Stromal cell of bone marrow (primary cell): ENCODE results near the gene ZNF550.
"Not testable (repeated sequence)": the region's sequence is repeated elsewhere in the genome, so short reads cannot be mapped to it uniquely, and the experiment has no call there.

ENCODE experiments used
- DNase-seq: peaks from one replicate; pipeline ENCODE4 v3.0.0-alpha.2; 2012; ENCODE audit warnings: low read depth

The ZNF550 gene

DNA sequence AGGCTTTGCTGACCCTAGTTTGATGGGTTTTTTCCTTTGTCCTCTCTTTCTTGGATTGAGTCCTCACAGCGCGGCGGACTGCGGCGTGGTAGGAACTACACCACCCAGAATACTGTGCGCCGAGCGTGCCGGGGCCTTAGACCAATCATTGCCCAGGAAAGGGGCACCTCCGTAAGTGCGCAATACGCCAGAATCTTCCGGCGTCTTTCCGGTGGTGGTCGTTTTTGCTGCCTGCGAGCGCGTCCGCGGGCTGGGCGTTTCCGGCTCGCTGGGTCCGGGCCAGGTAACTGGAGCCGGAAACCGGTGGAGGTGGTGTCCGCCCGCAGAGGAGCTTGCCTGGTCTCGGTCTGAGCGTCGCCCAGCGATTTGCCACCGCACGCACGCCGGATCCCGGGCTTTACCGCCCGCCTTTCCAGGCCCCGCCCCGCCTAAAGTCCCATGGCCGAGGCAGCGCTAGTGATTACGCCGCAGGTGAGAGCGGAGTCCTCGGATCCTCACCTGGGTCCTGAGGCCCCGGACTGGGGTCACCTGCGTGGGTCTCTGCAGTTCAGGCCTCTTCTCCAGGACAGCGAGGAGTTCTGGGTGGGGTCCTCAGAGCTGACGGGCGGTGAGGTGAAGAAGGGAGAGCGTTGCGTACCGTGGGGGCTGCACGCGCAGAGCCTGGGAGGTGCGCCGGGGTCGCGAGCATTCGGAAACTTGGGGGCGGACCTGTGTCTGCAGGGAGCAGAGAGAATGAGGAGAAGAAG is 32.4 kb downstream of the ZNF550 start, which contains the start of gene ZNF549:
TSS of gene ZNF549 (plus strand) at position 221 of the 746 bp plus-strand sequence. CDS start at position 439, 218 bp downstream.
- peak; percentile 78 for DNase-seq

DNA sequence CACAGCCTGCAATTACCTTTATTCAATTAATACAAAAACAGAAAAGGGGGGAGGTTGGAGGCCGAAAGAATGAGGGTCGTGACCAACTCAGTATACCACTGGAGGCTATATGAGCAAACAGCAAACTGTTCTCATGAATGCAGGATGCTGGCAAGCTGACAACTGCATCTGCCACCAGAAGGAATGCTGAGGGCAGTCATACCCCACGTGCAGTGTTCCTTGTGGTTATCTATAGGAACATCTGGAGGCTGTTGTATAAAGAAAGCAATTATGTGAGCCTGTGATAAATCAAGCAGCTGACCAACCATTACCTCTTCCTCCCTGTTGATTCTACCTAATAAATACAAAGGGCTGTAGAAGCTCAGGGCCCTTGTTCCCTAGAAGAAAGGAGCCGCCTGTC is 41.6 kb downstream of the ZNF550 start:
- DNase-seq: not testable (repeated sequence)

DNA sequence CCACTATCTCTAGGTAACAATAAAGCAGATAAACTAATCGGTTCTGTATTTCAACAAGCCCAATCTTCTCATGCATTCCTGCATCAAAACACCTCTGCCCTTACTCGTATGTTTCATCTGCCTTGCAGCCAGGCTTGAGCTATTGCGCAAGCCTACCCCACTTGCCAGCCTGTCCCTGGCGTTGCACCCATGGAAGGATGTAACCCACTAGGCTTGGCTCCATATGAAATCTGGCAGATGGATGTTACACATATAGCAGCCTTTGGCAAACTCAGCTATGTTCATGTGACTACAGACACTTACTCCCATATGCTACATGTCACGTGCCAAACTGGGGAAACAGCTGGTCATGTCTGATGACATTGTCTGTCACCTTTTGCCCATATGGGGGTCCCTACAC is 44.4 kb downstream of the ZNF550 start:
- no peak for DNase-seq

DNA sequence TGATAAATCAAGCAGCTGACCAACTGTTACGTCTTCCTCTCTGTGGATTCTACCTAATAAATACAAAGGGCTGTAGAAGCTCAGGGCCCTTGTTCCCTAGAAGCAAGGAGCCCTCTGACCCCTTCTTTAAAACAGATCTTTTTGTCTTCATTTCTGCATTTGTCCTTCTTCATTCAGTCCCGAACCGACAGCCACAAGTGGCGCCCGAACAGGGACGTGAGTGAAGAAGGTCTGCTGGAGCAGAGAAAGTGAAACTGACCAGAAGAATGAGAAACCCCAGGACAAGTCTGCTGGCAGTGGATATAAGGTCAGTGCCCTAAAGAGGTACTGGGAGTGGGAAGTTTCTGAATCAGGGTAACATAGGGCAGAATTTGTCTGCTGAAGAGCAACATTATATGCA is 46.8 kb downstream of the ZNF550 start:
- no peak for DNase-seq

DNA sequence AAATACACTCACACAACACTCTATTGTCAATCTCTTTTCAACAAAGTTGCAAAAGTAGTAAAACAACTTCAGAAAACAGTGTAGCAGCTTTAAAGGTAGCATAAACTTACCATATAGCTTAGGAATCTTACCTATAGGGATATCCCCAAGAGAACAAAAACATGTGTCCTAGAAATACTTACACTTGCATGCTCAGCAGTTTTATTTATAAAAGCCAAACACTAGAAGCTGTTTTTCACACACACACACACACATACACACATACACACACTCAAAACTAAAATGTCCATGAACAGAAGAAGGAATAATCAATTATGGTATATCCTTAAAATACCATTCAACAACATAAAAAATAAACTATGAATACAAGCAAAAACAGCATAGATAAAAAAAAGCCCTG is 48.2 kb downstream of the ZNF550 start:
- DNase-seq: no peak

DNA sequence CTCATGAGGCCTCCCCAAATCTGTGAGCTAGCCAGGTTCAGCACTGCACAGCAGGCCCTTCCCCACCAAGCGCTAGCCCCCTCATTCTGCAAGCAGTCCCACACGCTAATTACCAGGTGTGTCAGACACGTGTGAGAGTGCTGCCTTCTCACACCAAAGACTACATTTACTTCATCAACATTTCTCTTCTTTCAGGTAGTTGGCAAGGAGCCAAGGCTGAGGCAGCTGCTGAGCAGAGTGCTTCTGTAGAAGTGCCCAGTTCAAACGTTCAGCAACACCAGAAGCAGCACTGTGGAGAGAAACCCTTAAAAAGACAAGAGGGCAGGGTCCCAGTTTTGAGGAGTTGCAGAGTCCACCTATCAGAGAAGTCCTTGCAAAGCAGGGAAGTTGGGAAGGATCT is 53.5 kb downstream of the ZNF550 start:
- DNase-seq: no peak

DNA sequence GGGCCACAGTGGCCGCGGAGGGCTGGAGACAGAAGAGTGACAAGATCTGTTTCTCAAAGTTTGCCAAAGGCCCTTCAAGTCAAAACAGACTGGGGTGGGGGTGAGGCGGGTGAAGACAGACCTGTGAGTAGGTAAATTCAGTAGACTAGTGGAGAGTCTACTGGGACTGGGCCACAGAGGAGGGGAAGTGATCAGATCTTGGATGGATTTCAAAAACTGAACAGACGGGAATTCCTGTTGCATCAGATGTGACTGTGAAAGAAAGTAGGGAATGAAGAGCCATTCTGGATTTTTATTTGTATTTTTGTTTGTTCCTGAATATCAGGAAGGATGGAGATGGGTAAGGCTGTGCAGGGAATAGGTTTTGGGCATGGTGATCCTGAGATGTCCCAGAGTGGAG is 59.3 kb downstream of the ZNF550 start:
- DNase-seq: peak; percentile 26

DNA sequence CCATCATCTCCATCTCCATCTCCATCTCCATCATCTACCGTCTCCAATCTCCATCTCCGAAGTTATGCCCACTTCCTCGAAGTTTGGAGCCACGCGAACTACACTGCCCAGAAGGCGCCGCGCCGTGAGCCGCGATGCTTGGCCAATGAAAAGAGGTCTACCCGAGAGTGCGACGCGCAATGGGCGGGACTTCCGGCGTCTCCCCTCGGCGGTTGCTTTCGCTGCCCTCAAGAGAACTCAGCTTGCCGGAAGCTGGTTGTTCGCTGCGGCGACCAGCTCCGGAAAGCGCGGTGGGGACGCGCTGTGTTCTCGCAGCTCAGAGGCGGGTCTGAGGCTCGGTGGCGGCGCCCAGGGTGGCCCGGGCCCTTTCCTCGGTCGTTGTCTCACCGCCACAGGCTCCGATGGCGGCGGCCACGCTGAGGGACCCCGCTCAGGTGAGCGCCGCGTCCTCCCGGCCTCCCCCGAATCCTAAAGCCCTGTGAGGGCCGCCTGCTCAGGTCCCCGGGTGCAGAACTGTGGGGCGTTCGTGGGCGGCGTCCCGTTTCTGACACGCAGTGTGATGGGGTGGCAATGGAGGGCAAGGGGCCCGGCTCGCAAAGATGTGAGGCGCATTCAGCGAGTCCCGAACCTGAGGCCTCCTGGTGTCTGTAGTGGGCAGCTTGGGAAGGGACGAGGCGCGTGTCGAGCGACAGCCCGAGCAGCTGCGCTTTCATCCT is 59.8 kb downstream of the ZNF550 start, which contains the start of gene ZNF773:
TSS of gene ZNF773 (plus strand) at position 259 of the 716 bp plus-strand sequence. CDS start at position 402, 143 bp downstream.
- peak; percentile 92 for DNase-seq

DNA sequence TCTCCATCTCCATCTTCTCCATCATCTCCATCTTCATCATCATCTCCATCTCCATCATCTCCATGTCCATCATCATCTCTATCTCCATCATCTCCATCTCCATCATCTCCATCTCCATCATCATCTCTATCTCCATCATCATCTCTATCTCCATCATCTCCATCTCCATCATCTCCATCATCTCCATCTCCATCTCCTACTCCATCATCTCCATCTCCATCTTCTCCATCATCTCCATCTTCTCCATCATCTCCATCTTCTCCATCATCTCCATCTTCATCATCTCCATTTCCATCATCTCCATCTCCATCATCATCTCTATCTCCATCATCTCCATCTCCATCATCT is 60.4 kb downstream of the ZNF550 start:
- not testable (repeated sequence) for DNase-seq

DNA sequence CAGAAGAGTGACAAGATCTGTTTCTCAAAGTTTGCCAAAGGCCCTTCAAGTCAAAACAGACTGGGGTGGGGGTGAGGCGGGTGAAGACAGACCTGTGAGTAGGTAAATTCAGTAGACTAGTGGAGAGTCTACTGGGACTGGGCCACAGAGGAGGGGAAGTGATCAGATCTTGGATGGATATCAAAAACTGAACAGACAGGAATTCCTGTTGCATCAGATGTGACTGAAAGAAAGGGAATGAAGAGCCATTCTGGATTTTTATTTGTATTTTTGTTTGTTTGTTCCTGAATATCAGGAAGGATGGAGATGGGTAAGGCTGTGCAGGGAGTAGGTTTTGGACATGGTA is 71.4 kb downstream of the ZNF550 start:
- not testable (repeated sequence) for DNase-seq

DNA sequence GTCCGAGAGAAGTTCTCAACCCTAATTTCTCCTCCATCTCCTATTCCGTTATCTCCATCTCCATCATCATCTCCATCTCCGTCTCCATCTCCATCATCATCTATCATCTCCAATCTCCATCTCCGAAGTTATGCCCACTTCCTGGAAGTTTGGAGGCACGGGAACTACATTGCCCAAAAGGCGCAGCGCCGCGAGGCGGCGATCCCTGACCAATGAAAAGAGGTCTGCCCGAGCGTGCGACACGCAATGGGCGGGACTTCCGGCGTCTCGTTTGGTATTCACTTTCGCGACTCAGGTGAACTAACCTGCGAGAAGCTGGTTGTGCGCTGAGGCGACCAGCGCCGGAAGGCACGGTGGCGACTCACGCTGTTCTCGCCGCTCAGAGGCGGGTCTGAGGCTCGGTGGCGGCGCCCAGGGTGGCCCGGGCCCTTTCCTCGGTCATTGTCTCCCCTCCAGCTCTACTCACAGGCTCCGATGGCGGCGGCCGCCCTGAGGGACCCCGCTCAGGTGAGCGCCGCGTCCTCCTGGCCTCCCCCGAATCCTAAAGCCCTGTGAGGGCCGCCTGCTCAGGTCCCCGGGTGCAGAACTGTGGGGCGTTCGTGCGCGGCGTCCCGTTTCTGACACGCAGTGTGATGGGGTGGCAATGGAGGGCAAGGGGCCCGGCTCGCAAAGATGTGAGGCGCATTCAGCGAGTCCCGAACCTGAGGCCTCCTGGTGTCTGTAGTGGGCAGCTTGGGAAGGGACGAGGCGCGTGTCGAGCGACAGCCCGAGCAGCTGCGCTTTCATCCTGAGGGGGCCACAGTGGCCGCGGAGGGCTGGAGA is 72.0 kb downstream of the ZNF550 start, which contains the start of gene ZNF419:
TSS of gene ZNF419 (plus strand) at position 274 of the 822 bp plus-strand sequence. CDS start at position 475, 201 bp downstream.
- peak; percentile 77 for DNase-seq
